Vagina (tissue), 2 donors: Measurements from ENCODE around the gene DUSP2.

Experiments
- CTCF ChIP-seq, 3 experiments: fragments of 450-650 bp in 2 of 3; fragments of 200-600 bp in 1 of 3; sonication (generic) in 1 of 3; IDR thresholded peaks; one replicate each; pipeline ENCODE4 v1.5.1; 2017 to 2019; ENCODE audit warnings: antibody characterized with exemption in 3 of 3, mild to moderate bottlenecking in 2 of 3, moderate library complexity in 2 of 3
- POLR2A ChIP-seq, 2 donors: fragments of 450-650 bp; IDR thresholded peaks; one replicate each; pipeline ENCODE4 v1.6.1; 2017; ENCODE audit warnings: antibody characterized with exemption in 2 of 2, mild to moderate bottlenecking in 2 of 2, moderate library complexity in 2 of 2
- POLR2AphosphoS5 ChIP-seq, 2 donors: sonication (generic); formaldehyde crosslinking; IDR thresholded peaks; one replicate each; pipeline ENCODE4 v1.9.0; 2017; ENCODE audit warnings: antibody characterized with exemption in 2 of 2, mild to moderate bottlenecking in 2 of 2, low read depth in 1 of 2; ENCODE audit not compliant: insufficient read depth in 1 of 2

DNA sequence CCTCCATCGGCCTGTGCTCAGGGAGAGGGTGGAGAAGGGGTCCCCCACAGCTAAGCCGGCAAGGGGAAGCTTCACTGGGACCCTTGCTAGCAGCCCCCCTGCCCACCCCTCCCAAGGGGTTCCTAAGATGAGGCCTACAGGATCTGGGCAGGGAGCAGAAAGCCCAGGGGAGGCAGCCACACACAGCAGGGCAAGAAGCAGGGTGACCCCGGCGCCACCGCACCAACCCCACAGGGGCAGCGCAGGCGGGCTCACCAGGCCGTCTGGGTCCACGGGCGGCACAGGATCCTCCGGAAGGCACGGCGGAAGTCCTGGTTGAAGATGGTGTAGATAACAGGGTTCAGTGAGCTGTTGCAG lies 30.7 kb downstream of the DUSP2 start:
- TF ChIP-seq CTCF (IDR thresholded peaks at IDR 0.05) (no peak), POLR2A (IDR thresholded peaks at IDR 0.05) (no peak), POLR2AphosphoS5 (IDR thresholded peaks at IDR 0.05; ENCODE audit: insufficient read depth in 1 of 2, low read depth in 1 of 2) (no peak)
